Measurements from ENCODE around the gene FAM43B.

The FAM43B gene

GRCh38 chr1:20552728-20553445 lies 514 bp downstream of the FAM43B start:
- no peak for ATAC-seq

GRCh38 chr1:20555025-20555757 lies 2.8 kb downstream of the FAM43B start:
- no peak for DNase-seq
- ATAC-seq: no peak

More at GRCh38 chr1:20552728-20553445, 514 bp downstream of the FAM43B start:
- no peak for DNase-seq

GRCh38 chr1:20555758-20556120 lies 3.4 kb downstream of the FAM43B start:
- ATAC-seq (no peak), DNase-seq (no peak)

GRCh38 chr1:20558191-20558590 lies 5.8 kb downstream of the FAM43B start:
- ATAC-seq (no peak), DNase-seq (no peak)

GRCh38 chr1:20560966-20561365 lies 8.6 kb downstream of the FAM43B start:
- ATAC-seq (no peak), DNase-seq (no peak)

GRCh38 chr1:20565234-20565633 lies 12.9 kb downstream of the FAM43B start:
- ATAC-seq (no peak), DNase-seq (no peak)

- ATAC-seq: no peak
- DNase-seq: no peak
These were observed 17.2 kb downstream of the FAM43B start for GRCh38 chr1:20569523-20570098.

GRCh38 chr1:20571427-20571826 lies 19.1 kb downstream of the FAM43B start:
- DNase-seq (no peak), ATAC-seq (no peak)

GRCh38 chr1:20573987-20574386 lies 21.6 kb downstream of the FAM43B start:
- ATAC-seq: no peak
- no peak for DNase-seq

GRCh38 chr1:20574686-20575540 lies 22.5 kb downstream of the FAM43B start:
- DNase-seq: peak; percentile 76
- peak; percentile 68 for ATAC-seq

GRCh38 chr1:20575541-20576336 lies 23.4 kb downstream of the FAM43B start:
- DNase-seq (no peak), ATAC-seq (no peak)

GRCh38 chr1:20578062-20578461 lies 25.7 kb downstream of the FAM43B start:
- ATAC-seq (no peak), DNase-seq (no peak)

- DNase-seq (no peak), ATAC-seq (no peak)
These were observed 26.5 kb downstream of the FAM43B start for GRCh38 chr1:20578721-20579395.

- DNase-seq (no peak), ATAC-seq (no peak)
These were observed 32.5 kb downstream of the FAM43B start for GRCh38 chr1:20584890-20585289.

GRCh38 chr1:20586953-20587660 lies 34.7 kb downstream of the FAM43B start:
- DNase-seq (no peak), ATAC-seq (no peak)

- DNase-seq: no peak
- ATAC-seq: no peak
These were observed 35.3 kb downstream of the FAM43B start for GRCh38 chr1:20587661-20588053.

- ATAC-seq (no peak), DNase-seq (no peak)
These were observed 36.4 kb downstream of the FAM43B start, which contains the start of gene CDA for GRCh38 chr1:20588634-20589225. Gene CDA, plus strand, starts transcription at chr1:20589097. Its CDS starts 33 bp downstream, at chr1:20589130.

GRCh38 chr1:20589331-20590278 lies 37.2 kb downstream of the FAM43B start:
- no peak for ATAC-seq

GRCh38 chr1:20590306-20590777 lies 38.0 kb downstream of the FAM43B start:
- ATAC-seq: no peak
- DNase-seq: no peak

More at GRCh38 chr1:20589331-20590278, 37.2 kb downstream of the FAM43B start:
- DNase-seq: no peak
